Hepatocyte (in vitro differentiated cells): Measurements from ENCODE around the gene ATP6V0A4.
"Not testable (repeated sequence)": the region's sequence is repeated elsewhere in the genome, so short reads cannot be mapped to it uniquely, and the experiment has no call there.

ENCODE experiments used
- EZH2 ChIP-seq: fragments of 200-600 bp; sonication (generic); IDR thresholded peaks from 2 replicates; pipeline ENCODE4 v1.6.1; 2016; ENCODE audit warnings: antibody characterized with exemption, mild to moderate bottlenecking, borderline replicate concordance
- EZH2phosphoT487 ChIP-seq: fragments of 200-600 bp; sonication (generic); IDR thresholded peaks from one replicate; pipeline ENCODE4 v1.6.1; 2018; ENCODE audit warnings: antibody characterized with exemption, mild to moderate bottlenecking, low read depth, moderate library complexity; ENCODE audit not compliant: unreplicated experiment, severe bottlenecking
- TF ChIP-seq, protein P1 (sequence below): fragments of 200-600 bp; sonication (generic); IDR thresholded peaks from 2 replicates; pipeline ENCODE4 v1.5.1; 2016; ENCODE audit warnings: antibody characterized with exemption, mild to moderate bottlenecking; ENCODE audit not compliant: poor library complexity

GRCh38 chr7:138811327-138811726, 13.3 kb upstream of the ATP6V0A4 start:
- TF ChIP-seq, protein P1, sequence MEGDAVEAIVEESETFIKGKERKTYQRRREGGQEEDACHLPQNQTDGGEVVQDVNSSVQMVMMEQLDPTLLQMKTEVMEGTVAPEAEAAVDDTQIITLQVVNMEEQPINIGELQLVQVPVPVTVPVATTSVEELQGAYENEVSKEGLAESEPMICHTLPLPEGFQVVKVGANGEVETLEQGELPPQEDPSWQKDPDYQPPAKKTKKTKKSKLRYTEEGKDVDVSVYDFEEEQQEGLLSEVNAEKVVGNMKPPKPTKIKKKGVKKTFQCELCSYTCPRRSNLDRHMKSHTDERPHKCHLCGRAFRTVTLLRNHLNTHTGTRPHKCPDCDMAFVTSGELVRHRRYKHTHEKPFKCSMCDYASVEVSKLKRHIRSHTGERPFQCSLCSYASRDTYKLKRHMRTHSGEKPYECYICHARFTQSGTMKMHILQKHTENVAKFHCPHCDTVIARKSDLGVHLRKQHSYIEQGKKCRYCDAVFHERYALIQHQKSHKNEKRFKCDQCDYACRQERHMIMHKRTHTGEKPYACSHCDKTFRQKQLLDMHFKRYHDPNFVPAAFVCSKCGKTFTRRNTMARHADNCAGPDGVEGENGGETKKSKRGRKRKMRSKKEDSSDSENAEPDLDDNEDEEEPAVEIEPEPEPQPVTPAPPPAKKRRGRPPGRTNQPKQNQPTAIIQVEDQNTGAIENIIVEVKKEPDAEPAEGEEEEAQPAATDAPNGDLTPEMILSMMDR = not testable (repeated sequence)
- not testable (repeated sequence) for TF ChIP-seq EZH2, EZH2phosphoT487
